Ovary (tissue), 3 donors: ENCODE measurements around the gene CYP4F11.

Experiments
- CTCF ChIP-seq, 3 donors: fragments of 450-650 bp in 2 of 3; fragments of 200-600 bp in 1 of 3; IDR thresholded peaks; one replicate each; pipeline versions ENCODE4 v1.5.1 to v1.8.0; 2016 to 2022; ENCODE audit warnings: antibody characterized with exemption in 3 of 3, mild to moderate bottlenecking in 1 of 3
- POLR2A ChIP-seq: fragments of 450-650 bp; IDR thresholded peaks from one replicate; pipeline ENCODE4 v1.6.1; 2017; ENCODE audit warnings: antibody characterized with exemption, mild to moderate bottlenecking, moderate library complexity
- donor health status: DM: no; HTN: no; CAD: no.

- no peak for TF ChIP-seq CTCF (IDR thresholded peaks at IDR 0.05)
- TF ChIP-seq POLR2A = no peak
Observed at GRCh38 chr19:15892012-15892411, 42.3 kb downstream of the CYP4F11 start.
